Measurements from ENCODE around the gene ZNF587B.
"Not testable (repeated sequence)": the region's sequence is repeated elsewhere in the genome, so short reads cannot be mapped to it uniquely, and the experiment has no call there.

The ZNF587B gene

DNA sequence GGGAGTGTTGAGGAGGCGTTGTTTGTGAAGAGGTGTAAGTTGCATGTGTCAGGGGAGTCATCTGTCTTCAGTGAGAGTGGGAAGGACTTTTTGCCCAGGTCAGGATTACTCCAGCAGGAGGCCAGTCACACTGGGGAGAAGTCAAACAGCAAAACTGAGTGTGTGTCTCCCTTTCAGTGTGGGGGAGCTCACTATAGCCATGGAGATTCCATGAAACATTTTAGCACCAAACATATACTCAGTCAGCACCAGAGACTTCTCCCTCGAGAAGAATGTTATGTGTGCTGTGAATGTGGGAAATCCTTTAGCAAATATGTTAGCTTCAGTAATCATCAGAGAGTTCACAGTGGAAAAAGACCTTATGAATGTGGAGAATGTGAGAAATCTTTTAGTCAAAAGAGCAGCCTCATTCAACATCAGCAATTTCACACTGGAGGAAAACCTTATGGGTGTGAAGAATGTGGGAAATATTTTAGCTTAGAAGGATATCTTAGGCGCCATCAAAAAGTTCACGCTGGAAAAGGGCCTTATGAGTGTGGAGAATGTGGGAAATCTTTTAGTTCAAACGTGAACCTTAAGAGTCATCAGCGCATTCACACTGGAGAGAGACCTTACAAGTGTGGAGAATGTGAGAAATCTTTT lies 11.1 kb downstream of the ZNF587B start:
- no peak for DNase-seq (ENCODE audit: low read depth)
- TF ChIP-seq, protein P1, sequence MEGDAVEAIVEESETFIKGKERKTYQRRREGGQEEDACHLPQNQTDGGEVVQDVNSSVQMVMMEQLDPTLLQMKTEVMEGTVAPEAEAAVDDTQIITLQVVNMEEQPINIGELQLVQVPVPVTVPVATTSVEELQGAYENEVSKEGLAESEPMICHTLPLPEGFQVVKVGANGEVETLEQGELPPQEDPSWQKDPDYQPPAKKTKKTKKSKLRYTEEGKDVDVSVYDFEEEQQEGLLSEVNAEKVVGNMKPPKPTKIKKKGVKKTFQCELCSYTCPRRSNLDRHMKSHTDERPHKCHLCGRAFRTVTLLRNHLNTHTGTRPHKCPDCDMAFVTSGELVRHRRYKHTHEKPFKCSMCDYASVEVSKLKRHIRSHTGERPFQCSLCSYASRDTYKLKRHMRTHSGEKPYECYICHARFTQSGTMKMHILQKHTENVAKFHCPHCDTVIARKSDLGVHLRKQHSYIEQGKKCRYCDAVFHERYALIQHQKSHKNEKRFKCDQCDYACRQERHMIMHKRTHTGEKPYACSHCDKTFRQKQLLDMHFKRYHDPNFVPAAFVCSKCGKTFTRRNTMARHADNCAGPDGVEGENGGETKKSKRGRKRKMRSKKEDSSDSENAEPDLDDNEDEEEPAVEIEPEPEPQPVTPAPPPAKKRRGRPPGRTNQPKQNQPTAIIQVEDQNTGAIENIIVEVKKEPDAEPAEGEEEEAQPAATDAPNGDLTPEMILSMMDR (conservative IDR thresholded peaks at IDR 0.05; ENCODE audit: control insufficient read depth, insufficient read depth, low read depth, low read length): no peak
- H3K4me3 ChIP-seq (ENCODE audit: control insufficient read depth, low read depth, low read length): no peak overlapping the region

DNA sequence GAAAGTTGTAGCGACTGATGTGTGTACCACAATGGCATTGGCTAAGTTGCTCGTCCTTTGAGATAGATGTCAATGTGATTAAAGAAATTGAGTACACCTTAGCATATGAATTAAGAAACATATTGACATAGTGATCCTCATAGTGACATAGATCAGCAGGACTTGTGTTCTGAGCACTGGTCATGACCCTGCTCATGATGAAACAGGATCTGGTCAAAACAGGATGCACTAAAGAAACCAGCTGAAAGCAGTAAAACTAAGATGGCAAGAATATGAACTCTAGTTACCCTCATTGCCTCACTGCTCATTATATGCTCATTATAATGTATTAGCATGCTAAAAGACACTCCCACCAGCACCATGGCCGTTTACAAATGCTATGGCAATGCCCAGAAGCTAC lies 17.1 kb downstream of the ZNF587B start:
- H3K4me3 ChIP-seq (ENCODE audit: control insufficient read depth, low read depth, low read length); DNase-seq (ENCODE audit: low read depth): not testable (repeated sequence)

DNA sequence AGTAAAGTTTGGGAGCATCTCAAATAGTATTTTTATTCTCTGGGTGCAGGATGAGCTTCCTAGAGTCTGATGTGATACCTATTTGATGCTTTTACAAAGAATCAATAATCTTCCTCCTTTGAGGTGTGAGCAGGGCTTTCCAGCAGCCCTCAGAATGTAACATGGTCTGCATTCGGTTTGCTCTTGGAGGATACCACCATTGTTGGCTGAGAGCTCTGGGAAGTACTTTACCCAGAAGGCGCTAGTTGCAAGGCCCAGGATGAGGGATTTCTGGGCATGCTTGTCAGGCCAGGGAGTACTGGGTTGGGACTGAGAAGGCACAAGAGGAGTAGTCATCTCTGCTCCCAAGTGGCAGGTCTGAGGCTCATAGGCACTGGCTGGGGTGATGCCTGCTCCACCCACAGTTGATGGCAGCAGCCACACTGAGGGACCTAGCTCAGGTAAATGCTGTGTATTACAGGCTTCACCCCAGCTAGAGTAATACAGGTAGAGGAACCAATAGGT lies 19.1 kb downstream of the ZNF587B start:
- H3K4me3 ChIP-seq (ENCODE audit: control insufficient read depth, low read depth, low read length): peak overlapping the region; percentile 69
- not testable (repeated sequence) for DNase-seq (ENCODE audit: low read depth)

DNA sequence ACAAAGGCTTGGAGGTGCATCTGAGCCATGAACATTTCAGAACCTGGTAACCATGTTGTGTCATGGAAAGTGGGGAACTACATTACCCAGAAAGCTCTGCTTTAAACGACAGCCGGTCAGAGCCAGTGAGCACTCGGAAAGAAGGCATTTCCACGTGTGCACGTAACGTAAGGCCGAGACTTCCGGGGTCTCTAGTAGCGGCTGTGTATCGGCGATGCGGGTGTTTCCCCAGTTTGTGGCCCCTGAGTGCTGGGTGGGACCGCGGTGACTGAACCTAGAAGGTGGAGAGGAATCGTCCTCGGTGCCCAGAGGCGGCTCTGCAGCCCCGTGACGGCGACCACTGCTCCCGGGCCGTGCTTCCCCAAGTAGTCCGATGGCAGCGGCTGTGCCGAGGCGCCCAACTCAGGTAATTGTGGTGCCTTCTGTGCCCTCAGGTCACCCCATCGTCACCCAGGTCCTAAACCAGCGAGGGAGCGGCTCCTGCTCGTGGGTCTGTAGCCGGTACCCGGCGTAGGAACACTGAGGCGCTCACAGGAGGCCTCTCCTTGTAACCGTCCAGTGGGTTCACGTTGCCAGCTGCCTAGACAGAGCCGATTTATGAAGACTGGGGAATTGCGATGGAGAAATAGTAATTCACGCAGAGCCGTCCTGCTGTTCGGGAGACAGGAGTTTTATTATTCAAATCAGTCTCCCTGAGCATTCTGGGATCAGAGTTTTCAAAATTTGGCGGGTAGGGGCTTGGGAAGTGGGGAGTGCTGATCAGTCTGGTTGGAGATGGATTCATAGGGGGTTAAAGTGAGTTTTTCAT lies 19.8 kb downstream of the ZNF587B start, which contains the start of gene ZNF587:
ZNF587 (plus strand) TSS at position 194 of the 808 bp plus-strand sequence; CDS start at position 374, 180 bp downstream.
- peak within 1 kb of the TSS; percentile 69 for H3K4me3 ChIP-seq (ENCODE audit: control insufficient read depth, low read depth, low read length)
- peak; percentile 84 for DNase-seq (ENCODE audit: low read depth)

DNA sequence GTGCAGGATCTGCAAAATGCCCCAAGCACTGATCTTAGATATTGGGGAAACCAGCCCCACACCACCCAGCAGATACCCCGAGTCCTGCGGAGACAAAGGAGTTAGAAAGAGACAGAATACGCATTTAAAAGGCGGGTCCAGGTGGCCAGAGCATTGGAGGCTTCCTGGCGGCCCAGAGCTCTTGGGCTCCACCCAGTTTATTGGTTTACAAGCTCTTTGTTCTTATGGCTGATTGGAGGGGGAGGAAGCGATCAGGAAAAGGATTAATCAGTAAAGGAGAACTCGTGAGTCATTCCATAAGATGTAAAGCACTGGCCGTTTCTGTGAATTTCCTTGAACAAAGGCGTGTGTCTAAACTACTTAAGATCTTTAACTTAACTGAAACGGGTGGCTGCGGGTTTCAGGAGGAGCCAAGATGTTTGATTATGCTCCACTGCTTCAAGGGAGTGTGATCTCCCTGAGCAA lies 20.5 kb downstream of the ZNF587B start:
- TF ChIP-seq, protein P1 (conservative IDR thresholded peaks at IDR 0.05; ENCODE audit: control insufficient read depth, insufficient read depth, low read depth, low read length): no peak
- H3K4me3 ChIP-seq (ENCODE audit: control insufficient read depth, low read depth, low read length): peak overlapping the region; percentile 69
- peak; percentile 67 for DNase-seq (ENCODE audit: low read depth)

DNA sequence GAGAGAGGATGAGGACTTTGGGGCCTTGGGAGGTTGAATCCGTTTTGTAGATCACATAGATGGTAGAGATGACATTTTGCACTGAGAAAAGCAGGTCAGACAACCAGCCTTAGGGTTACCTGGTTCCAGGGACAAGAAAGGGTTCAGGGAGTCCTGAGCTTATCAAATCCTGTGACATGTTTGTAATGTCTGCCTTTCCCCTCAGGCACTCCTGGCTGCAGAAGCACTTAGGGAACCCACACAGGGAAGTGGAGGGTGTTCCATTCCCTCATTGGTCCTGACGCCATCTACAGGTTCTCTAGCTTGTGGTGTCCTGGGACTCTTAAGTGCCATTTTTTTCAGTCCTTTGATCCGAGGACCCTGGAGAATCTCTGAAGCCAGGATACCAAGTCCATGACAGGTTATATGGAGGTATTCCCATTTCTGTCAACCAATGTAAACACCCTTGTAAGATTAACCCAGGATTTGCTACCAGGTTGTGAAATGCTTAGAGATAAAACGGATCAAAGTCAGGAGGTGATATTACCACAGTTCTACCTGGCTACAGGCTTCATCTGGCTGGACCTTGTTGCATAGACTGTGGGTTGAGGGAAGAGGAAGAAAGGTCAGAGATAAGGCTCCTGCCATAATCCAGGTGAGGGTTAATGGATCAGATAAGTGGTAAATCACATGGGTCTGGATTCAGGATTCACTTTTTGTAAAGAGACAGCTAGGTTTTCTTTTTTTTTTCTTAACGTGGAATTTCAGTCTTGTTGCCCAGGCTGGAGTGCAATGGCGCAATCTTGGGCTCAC lies 21.9 kb downstream of the ZNF587B start:
- not testable (repeated sequence) for DNase-seq (ENCODE audit: low read depth); H3K4me3 ChIP-seq (ENCODE audit: control insufficient read depth, low read depth, low read length)

DNA sequence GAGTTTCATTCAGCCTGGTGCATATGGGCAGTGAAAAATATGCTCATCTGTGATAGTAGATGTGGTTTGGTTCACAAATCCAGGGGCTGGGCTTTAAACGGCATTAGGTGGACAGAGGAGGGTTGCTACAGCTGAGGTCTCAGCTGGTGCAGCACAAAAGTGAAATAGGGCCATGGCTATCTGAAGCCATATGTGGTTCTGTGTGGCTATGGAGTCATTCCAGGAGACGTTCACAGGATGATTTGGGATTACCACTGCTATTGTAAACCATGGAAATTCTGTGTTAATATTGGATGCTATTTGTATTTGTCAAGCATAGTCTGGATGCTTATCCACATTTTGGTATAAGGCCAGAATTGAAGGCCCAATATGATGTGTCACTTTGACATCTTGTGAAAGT lies 24.0 kb downstream of the ZNF587B start:
- not testable (repeated sequence) for DNase-seq (ENCODE audit: low read depth); H3K4me3 ChIP-seq (ENCODE audit: control insufficient read depth, low read depth, low read length)

DNA sequence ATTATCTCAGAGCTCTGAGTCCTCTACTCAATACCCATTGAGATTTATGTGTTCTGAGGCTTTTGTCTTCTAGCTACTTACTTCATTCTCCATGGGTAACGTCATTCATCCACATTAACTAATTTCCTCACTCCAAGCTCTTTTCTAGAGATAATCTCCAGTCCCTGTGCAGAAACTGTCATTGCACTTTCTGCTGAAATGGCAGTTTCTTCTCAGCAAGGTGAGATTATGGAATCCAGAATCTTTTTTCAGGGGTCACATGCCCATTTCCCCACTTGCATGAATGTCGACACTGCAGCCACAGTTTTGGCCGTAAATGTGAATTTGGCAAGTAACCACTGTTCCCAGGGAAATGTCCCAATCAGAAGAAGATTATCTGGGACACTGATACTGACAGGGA lies 32.3 kb downstream of the ZNF587B start:
- H3K4me3 ChIP-seq (ENCODE audit: control insufficient read depth, low read depth, low read length); DNase-seq (ENCODE audit: low read depth): not testable (repeated sequence)

DNA sequence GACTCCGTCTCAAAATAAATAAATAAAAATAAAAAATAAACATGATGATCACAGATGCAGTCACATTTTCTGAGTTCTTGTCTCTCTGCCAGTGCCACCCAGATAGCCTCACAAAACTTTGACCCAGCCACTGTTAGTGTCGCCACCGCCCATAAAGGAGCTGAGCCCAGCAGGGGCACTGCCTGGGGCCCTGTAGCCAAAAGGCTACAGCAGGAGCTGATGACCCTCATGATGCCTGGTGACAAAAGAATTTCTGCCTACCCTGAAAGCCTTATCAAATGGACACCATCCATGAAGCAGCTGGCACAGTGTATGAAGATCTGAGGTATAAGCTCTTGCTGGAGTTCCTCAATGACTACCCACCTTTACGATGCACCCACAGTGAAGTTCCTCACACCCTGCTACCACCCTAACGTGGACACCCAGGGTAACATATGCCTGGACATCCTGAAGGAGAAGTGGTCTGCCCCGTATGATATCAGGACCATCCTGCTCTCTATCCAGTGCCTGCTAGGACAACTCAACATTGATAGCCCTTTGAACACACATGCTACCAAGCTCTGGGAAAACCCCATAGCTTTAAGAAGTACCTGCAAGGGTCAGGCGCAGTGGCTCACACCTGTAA lies 37.9 kb downstream of the ZNF587B start:
- DNase-seq (ENCODE audit: low read depth): no peak
- TF ChIP-seq, protein P1 (conservative IDR thresholded peaks at IDR 0.05; ENCODE audit: control insufficient read depth, insufficient read depth, low read depth, low read length): no peak
- no peak overlapping the region for H3K4me3 ChIP-seq (ENCODE audit: control insufficient read depth, low read depth, low read length)

DNA sequence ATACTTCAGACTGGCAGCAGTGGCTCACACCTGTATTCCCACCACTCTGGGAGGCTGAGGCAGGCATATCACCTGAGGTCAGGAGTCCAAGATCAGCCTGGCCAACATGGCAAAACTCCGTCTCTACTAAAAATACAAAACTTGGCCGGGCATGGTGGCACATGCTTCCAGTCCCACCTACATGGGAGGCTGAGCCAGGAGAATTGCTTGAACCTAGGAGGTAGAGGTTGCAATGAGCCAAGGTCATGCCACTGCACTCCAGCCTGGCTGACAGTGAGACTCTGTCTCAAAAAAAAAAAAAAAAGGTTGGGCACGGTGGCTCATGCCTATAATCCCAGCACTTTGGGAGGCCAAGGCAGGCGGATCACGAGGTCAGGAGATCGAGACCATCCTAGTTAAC lies 39.6 kb downstream of the ZNF587B start:
- H3K4me3 ChIP-seq (ENCODE audit: control insufficient read depth, low read depth, low read length); DNase-seq (ENCODE audit: low read depth): not testable (repeated sequence)
